HG03095 (cell line): ENCODE measurements around the gene TGFBR3L.
"Not testable (repeated sequence)": the region's sequence is repeated elsewhere in the genome, so short reads cannot be mapped to it uniquely, and the experiment has no call there.

ENCODE experiments used
- ATAC-seq: cut with Tn5 transposase; IDR thresholded peaks from one replicate; pipeline ENCODE4 v1.9.1; 2021; ENCODE audit warnings: moderate library complexity; ENCODE audit not compliant: unreplicated experiment

The TGFBR3L gene

GRCh38 chr19:7879111-7879807, 35.4 kb upstream of the TGFBR3L start:
- no peak for ATAC-seq

- ATAC-seq = no peak
These were observed 34.8 kb upstream of the TGFBR3L start for GRCh38 chr19:7879836-7880235.

- no peak for ATAC-seq
These were observed 32.7 kb upstream of the TGFBR3L start for GRCh38 chr19:7881910-7882309.

- no peak for ATAC-seq
These were observed 31.5 kb upstream of the TGFBR3L start for GRCh38 chr19:7883105-7883504.

DNA sequence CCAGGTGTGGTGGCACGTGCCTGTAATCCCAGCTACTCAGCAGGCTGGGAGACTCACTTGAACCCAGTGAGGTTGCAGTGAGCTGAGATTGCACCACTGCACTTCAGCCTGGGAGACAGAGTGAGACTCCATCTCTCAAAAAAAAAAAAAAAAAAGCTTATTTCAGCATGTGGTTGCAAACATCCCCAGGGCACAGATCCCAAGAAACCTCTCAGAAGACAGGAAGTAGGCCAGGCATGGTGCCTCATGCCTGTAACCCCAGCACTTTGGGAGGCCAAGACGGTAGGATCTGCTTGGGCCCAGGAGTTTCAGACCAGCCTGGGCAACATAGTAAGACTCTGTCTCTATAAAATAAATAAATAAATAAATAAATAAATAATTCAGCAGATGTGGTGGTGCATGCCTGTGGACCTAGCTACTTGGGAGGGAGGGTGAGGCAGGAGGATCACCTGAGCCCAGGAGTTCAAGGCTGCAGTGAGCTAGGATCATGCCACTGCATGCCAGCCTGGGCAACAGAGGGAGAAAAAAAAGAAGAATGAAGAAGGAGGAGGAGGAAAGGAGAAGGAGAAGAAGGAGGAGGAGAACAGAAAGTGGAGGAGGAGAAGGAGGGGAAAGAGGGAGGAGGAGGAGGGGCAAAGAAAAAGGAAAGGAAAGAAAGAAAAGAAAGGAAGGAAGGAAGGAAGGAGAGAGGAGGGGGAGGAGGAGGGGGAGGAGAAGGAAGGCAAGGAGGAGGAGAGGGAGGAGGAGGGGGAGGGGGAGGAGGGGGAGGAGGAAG, 30.6 kb upstream of the TGFBR3L start:
- no peak for ATAC-seq

DNA sequence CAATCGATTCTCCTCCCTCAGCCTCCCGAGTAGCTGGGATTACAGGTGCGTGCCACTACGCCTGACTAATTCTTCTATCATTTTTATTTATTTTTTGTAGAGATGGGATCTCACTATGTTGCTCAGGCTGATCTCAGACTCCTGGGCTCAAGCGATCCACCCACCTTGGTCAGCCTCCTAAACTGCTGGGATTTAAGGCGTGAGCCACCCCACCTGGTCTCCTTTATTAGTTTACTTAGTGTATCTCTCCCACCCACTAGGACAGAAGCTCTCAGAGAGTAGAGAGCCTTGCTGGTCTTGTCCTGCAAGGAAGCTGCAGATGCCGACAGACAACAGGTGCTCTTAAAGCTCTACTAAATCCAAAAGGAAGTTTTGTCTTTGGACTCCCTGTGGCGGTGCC, 28.8 kb upstream of the TGFBR3L start:
- ATAC-seq = no peak

- no peak for ATAC-seq
These were observed 27.1 kb upstream of the TGFBR3L start for GRCh38 chr19:7887408-7888144.

GRCh38 chr19:7888145-7888825, 26.3 kb upstream of the TGFBR3L start, which contains the start of gene LRRC8E:
Gene LRRC8E, plus strand, starts transcription at chr19:7888510. Its CDS starts 7,094 bp downstream, at chr19:7895604.
- no peak for ATAC-seq

DNA sequence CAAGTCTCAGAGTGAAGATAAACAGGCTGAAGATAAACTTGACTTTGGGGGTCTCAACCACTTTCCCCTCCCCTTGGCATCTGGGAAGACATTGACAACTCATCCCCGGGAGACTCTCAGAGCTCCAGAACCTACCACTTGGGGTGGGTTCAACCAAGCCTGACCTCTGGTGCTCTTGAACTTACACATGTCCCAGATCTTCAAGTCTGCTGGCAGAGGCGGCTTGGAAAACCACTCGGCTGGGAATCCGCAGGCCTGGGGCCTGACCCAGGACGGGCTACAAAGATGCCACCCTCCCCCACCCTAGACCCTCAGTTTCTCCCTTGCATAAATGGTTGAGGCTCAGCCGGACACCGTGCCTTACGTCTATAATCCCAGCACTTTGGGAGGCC, 25.8 kb upstream of the TGFBR3L start:
- ATAC-seq = no peak

DNA sequence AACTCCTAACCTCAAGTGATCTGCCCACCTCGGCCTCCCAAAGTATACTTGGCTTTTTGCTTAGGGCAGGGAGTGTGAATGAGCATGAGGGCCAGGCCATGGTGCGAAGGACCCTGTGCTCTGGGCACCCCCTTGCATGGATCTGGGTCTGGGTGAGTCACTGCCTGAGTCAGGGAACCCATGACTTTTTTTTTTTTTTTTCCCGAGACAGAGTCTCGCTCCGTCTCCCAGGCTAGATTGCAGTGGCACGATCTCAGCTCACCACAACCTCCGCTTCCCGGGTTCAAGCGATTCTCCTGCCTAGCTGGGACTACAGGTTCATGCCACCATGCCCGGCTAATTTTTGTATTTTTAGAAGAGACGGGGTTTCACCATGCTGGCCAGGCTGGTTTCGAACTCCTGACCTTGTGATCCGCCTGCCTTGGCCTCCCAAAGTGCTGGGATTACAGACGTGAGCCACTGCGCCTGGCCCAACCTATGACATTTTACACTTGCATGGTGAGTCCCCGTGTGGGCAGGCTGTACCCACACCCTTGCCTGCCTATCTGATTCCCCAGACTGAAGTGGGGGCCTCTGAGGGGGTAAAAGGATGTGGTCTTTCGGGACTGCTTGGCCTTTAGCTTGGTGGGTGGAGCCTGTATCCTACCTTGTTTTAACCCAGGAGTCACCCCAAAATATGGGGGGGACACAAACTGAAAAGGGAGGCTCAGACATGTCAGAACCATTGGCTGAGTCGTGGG, 21.1 kb upstream of the TGFBR3L start:
- ATAC-seq = not testable (repeated sequence)

GRCh38 chr19:7894612-7895309, 19.9 kb upstream of the TGFBR3L start:
- ATAC-seq = no peak

DNA sequence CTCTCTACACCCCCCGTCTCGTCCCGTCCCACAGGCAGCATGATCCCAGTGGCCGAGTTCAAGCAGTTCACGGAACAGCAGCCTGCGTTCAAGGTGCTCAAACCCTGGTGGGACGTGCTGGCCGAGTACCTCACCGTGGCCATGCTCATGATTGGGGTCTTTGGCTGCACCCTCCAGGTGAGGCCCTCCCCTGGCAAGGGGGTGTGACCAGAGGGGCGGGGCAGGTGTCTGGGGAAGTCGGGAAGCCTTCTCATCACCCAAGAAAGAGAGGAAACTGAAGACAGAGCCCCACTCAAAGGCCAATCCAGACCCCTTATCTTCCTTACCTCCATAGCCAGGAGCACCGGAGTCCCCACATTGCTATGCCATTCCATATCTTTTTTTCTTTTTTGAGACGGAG, 19.1 kb upstream of the TGFBR3L start:
- no peak for ATAC-seq

- ATAC-seq = no peak
These were observed 17.3 kb upstream of the TGFBR3L start for GRCh38 chr19:7897292-7897691.

DNA sequence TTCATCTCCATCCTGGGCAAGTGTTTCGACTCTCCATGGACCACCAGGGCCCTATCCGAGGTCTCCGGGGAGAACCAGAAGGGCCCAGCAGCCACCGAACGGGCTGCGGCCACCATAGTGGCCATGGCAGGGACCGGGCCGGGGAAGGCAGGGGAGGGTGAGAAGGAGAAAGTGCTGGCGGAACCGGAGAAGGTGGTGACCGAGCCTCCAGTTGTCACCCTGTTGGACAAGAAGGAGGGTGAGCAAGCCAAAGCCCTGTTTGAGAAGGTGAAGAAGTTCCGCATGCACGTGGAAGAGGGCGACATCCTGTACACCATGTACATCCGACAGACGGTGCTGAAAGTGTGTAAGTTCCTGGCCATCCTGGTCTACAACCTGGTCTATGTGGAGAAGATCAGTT, 15.7 kb upstream of the TGFBR3L start:
- no peak for ATAC-seq

- no peak for ATAC-seq
These were observed 14.8 kb upstream of the TGFBR3L start for GRCh38 chr19:7899751-7900378.

GRCh38 chr19:7900401-7900870, 14.2 kb upstream of the TGFBR3L start:
- no peak for ATAC-seq

DNA sequence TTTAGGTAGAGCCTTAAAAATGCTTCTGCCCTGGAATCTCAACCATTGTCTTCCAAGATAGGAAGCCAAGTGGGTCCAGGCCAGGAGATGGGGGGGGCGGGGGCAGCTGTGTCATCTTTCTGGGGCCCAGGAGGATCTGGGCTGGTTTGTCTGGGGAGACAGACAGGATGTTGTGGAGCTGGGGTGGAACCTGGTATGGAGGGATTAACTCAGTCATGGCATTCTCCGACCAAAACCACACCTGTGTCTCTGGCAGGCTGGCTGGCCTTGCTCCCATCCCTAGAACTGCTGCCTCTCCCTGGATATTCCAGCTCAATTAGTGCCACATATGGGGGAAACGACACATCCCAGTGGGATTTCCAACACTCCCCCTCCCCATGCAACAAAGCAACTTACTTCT, 13.7 kb upstream of the TGFBR3L start:
- no peak for ATAC-seq

GRCh38 chr19:7901337-7901736, 13.3 kb upstream of the TGFBR3L start:
- ATAC-seq = no peak

- peak; percentile 11 for ATAC-seq
These were observed 11.8 kb upstream of the TGFBR3L start for GRCh38 chr19:7902796-7903243.
